ENCODE results near the gene HERC4. TPM values are rescaled to one million over a fixed set of nuclear protein-coding genes. Genes with fewer than 3 reads are reported as not detected.
"Not testable (repeated sequence)": the region's sequence is repeated elsewhere in the genome, so short reads cannot be mapped to it uniquely, and the experiment has no call there.

HERC4 gene
- polyA plus RNA-seq, 1 experiment: 23.4 TPM

DNA sequence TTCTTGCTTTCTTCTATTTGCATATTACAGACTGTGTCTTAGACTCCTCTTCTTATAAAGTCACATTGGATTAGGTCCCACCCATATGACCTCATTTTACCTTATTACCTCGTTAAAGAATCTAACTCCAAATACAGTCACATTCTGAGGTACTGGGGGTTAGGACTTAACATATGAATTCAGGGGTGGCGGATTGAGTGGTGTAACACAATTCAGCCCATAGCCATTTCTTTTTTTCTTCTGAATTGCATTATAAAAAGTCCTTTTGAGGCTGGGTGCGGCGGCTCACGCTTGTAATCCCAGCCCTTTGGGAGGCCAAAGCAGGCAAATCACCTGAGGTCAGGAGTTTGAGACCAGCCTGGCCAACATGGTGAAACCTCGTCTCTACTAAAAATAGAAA is 6.8 kb upstream of the HERC4 start:
- ChIA-PET POLR2A (no interaction called here), CTCF (interaction anchor here (0.9 to 6.8 kb wide), 2 partner anchors 73 to 85 kb away, joined by 3 to 146 read pairs; no protein-coding TSS in a partner anchor)
- Histone ChIP-seq H3K4me3 (ENCODE audit: low read depth, low read length) (no peak overlapping the region), H3K27me3 (ENCODE audit: control insufficient read depth, insufficient read depth, low read length) (no peaks in the 10 kb centered on the region), H3K36me3 (ENCODE audit: control insufficient read depth, insufficient read depth, low read length) (no peaks in the 10 kb centered on the region)
- DNase-seq (ENCODE audit: low read depth): no peak
- TF ChIP-seq, protein P1, sequence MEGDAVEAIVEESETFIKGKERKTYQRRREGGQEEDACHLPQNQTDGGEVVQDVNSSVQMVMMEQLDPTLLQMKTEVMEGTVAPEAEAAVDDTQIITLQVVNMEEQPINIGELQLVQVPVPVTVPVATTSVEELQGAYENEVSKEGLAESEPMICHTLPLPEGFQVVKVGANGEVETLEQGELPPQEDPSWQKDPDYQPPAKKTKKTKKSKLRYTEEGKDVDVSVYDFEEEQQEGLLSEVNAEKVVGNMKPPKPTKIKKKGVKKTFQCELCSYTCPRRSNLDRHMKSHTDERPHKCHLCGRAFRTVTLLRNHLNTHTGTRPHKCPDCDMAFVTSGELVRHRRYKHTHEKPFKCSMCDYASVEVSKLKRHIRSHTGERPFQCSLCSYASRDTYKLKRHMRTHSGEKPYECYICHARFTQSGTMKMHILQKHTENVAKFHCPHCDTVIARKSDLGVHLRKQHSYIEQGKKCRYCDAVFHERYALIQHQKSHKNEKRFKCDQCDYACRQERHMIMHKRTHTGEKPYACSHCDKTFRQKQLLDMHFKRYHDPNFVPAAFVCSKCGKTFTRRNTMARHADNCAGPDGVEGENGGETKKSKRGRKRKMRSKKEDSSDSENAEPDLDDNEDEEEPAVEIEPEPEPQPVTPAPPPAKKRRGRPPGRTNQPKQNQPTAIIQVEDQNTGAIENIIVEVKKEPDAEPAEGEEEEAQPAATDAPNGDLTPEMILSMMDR (IDR thresholded peaks at IDR 0.05; ENCODE audit: insufficient read depth, low read depth, low read length): no peak

DNA sequence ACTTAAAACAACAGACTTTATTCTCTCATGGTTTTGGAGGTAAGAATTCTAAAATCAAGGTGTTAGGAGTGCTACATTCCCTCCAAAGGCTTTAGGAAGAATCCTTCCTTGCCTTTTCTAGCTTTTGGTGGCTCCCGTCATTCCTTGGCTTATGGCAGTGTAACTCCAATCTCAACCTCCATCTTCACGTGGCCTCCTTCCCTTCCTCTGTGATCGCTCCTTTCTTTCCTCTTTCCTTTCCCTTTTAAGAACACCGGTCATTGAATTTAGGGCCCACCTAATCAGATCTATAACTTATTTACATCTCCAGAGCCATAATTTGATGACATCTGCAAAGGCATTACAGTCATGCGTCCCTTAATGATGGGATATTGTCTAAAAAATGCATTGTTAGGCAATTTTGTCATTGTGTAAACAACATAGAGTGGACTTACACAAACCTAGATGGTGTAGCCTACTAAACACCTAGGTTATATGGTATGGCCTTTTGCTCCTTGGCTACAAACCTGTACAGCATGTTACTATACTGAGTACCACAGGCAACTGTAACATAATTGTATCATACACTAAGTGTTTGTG is 5.9 kb upstream of the HERC4 start:
- no peak for DNase-seq (ENCODE audit: low read depth)
- no peaks in the 10 kb centered on the region for H3K36me3 ChIP-seq (ENCODE audit: control insufficient read depth, insufficient read depth, low read length)
- TF ChIP-seq, protein P1 (IDR thresholded peaks at IDR 0.05; ENCODE audit: insufficient read depth, low read depth, low read length): no peak
- ChIA-PET CTCF (interaction anchor here (6.8 kb wide), 1 partner anchor 74 kb away, joined by 146 read pairs; no protein-coding TSS in a partner anchor), POLR2A (no interaction called here)
- H3K4me3 ChIP-seq (ENCODE audit: low read depth, low read length): no peak overlapping the region
- no peaks in the 10 kb centered on the region for H3K27me3 ChIP-seq (ENCODE audit: control insufficient read depth, insufficient read depth, low read length)

DNA sequence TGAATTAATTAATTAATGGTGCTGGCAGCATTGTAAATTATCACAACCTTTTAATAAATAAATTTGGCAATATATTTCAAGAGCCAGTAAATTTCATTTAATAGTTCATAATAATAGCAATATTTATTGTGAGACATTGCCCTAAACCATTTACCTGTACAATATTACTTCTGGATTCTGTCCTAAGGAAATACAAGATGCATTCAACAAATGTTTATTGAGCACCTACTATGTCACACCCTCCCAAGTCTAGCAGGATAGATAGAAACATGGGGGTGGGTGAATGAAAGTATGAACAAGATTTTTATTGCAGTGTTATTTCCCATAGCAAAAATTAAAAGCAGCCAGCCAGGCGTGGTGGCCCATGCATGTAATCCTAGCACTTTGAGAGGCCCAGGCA is 4.4 kb upstream of the HERC4 start:
- CTCF ChIA-PET: interaction anchor here (2.4 kb wide), 1 partner anchor 76 kb away, joined by 17 read pairs; no protein-coding TSS in a partner anchor
- POLR2A ChIA-PET: no interaction called here
- Histone ChIP-seq H3K4me3 (ENCODE audit: low read depth, low read length) (no peak overlapping the region), H3K36me3 (ENCODE audit: control insufficient read depth, insufficient read depth, low read length) (no peaks in the 10 kb centered on the region), H3K27me3 (ENCODE audit: control insufficient read depth, insufficient read depth, low read length) (no peaks in the 10 kb centered on the region)
- DNase-seq (ENCODE audit: low read depth): no peak
- TF ChIP-seq, protein P1 (IDR thresholded peaks at IDR 0.05; ENCODE audit: insufficient read depth, low read depth, low read length): no peak

DNA sequence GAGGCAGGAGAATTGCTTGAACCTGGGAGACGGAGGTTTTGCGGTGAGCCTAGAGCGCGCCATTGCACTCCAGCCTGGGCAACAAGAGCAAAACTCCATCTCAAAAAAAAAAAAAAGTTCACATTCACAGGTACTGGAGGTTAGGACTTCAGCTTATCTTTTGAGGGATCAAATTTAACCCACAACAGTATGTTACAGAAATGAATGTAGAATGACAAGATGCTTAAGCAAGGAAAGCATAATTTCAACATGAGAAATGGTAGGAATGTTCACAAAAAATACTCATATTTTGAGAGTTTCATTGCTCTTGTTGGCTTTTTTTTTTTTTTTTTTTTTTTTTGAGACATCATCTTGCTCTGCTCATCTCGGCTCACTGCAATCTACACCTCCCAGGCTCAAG is 1.9 kb upstream of the HERC4 start:
- no peak overlapping the region for H3K4me3 ChIP-seq (ENCODE audit: low read depth, low read length)
- DNase-seq (ENCODE audit: low read depth): no peak
- ChIA-PET POLR2A (interaction anchor here (0.6 kb wide), 1 partner anchor 194 kb away, joined by 5 read pairs; no protein-coding TSS in a partner anchor), CTCF (interaction anchor here (0.6 to 2.4 kb wide), 3 partner anchors 78 to 236 kb away, joined by 3 to 17 read pairs (median 3); no protein-coding TSS in a partner anchor)
- TF ChIP-seq, protein P1 (IDR thresholded peaks at IDR 0.05; ENCODE audit: insufficient read depth, low read depth, low read length): no peak
- no peaks in the 10 kb centered on the region for H3K27me3 ChIP-seq (ENCODE audit: control insufficient read depth, insufficient read depth, low read length)
- no peaks in the 10 kb centered on the region for H3K36me3 ChIP-seq (ENCODE audit: control insufficient read depth, insufficient read depth, low read length)

DNA sequence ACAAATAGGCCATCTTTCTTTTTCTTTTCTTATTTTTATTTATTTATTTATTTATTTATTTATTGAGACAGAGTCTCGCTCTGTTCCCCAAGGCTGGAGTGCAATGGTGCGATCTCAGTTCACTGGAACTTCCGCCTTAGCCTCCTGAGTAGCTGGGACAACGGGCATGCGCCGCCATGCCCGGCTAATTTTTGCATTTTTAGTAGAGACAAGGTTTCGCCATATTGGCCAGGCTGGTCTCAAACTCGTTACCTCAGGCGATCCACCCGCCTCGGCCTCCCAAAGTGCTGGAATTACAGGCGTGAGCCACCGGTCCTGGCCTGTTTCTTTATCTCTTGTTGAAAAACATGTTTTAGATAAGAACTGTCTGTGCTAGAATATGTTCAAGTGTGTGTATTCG is 998 bp upstream of the HERC4 start:
- DNase-seq (ENCODE audit: low read depth); H3K4me3 ChIP-seq (ENCODE audit: low read depth, low read length); H3K36me3 ChIP-seq (ENCODE audit: control insufficient read depth, insufficient read depth, low read length); H3K27me3 ChIP-seq (ENCODE audit: control insufficient read depth, insufficient read depth, low read length): not testable (repeated sequence)
- ChIA-PET CTCF (interaction anchor here (0.9 to 1.0 kb wide), 2 partner anchors 79 to 113 kb away, joined by 3 read pairs; no protein-coding TSS in a partner anchor), POLR2A (interaction anchor here (0.6 kb wide), 1 partner anchor 127 kb away, joined by 3 read pairs; no protein-coding TSS in a partner anchor)

Measured in BJ (cell line).